ENCODE results near the gene LALBA.

LALBA gene

DNA sequence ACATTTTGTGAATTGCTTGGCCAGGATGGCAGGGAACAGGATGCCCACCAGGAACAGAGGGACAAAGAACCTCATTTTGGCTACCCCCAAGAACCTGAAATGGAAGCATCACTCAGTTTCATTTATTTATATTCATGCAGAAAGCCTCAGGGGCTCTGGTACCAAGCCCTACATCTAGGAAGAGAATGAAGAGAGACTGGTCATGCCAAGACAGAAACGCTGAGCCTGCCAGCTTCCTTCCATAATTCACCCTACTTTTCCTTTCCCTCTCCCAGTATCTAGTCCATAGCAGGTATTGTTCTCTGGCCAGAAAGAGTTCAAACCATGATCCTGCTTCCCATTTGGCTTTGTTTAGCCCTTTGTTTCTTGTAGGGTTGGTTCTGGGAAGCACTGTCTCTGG, at the start of gene LALBA:
LALBA (minus strand) TSS at position 101 of the 400 bp plus-strand sequence; CDS start at position 75, 26 bp downstream.
- Mint-ChIP-seq H3K9me3 (no peaks in the 10 kb centered on the region), H3K27me3 (ENCODE audit: low read depth) (peaks cover 15% of the 10 kb centered on the region)

GRCh38 chr12:48618541-48618940, 48.7 kb upstream of the LALBA start:
- Mint-ChIP-seq H3K9me3 (no peaks in the 10 kb centered on the region), H3K27me3 (ENCODE audit: low read depth) (peaks cover 35% of the 10 kb centered on the region), H3K4me3 (no peak overlapping the region), H3K36me3 (ENCODE audit: low read depth) (no peaks in the 10 kb centered on the region), H3K27ac (no peak overlapping the region), H3K4me1 (ENCODE audit: low read depth) (no peaks in the 10 kb centered on the region)

More for the DNA sequence above, at the start of gene LALBA:
- no peak within 1 kb of the TSS for H3K27ac Mint-ChIP-seq
- H3K4me3 Mint-ChIP-seq, result no peak within 1 kb of the TSS
- H3K4me1 Mint-ChIP-seq (ENCODE audit: low read depth), result no peaks in the 10 kb centered on the region
- no peaks in the 10 kb centered on the region for H3K36me3 Mint-ChIP-seq (ENCODE audit: low read depth)

- H3K27ac Mint-ChIP-seq, result no peak overlapping the region
- peaks cover 37% of the 10 kb centered on the region for H3K27me3 Mint-ChIP-seq (ENCODE audit: low read depth)
- H3K36me3 Mint-ChIP-seq (ENCODE audit: low read depth), result no peaks in the 10 kb centered on the region
- H3K4me3 Mint-ChIP-seq, result no peak overlapping the region
- H3K9me3 Mint-ChIP-seq, result peaks cover 8% of the 10 kb centered on the region
- H3K4me1 Mint-ChIP-seq (ENCODE audit: low read depth), result no peaks in the 10 kb centered on the region
Observed at GRCh38 chr12:48615681-48616080, 45.8 kb upstream of the LALBA start.

- H3K27ac Mint-ChIP-seq, result no peak overlapping the region
- peaks cover 35% of the 10 kb centered on the region for H3K27me3 Mint-ChIP-seq (ENCODE audit: low read depth)
- no peaks in the 10 kb centered on the region for H3K4me1 Mint-ChIP-seq (ENCODE audit: low read depth)
- H3K9me3 Mint-ChIP-seq, result peaks cover 8% of the 10 kb centered on the region
- H3K36me3 Mint-ChIP-seq (ENCODE audit: low read depth), result no peaks in the 10 kb centered on the region
- H3K4me3 Mint-ChIP-seq, result no peak overlapping the region
Observed at GRCh38 chr12:48613321-48613720, 43.5 kb upstream of the LALBA start.

DNA sequence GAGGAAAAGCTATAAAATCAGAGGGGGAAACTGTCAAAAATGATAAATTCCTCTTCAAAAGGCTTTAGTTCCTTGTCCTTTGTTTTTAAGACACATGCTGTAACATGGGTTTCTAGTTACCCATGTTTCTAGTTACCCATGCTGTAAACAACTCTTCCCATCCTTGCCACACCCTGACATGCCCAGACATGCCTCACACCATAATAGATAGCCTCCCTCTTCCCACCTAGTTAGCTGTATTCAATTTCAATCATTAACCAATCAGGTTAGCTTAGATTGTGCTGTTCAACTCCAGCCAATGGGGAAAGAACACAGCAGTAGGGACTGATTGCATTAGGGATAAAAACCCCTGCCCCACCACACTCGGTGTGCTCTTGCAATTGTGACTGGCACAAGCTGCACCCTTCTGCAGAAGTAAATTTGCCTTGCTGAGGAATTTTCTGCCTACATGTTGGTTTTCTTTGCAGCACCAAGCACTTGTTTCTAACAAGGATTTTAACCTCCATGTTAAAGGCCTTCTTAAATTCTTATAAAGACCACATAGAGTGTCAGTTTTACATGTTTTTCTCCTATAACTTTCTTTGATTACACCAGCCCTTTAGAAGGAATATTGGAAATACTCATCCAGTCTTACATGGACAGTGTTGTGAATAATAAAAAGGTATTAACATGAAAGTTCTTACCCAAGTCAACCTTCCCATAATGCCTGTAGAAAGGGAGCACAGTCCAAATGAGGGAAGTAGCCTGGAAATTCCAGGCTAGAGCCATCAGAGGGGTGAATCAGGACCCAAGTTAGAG, 32.5 kb upstream of the LALBA start:
- Mint-ChIP-seq H3K36me3 (ENCODE audit: low read depth) (peaks cover 5% of the 10 kb centered on the region), H3K9me3 (peaks cover 27% of the 10 kb centered on the region), H3K27me3 (ENCODE audit: low read depth) (peaks cover 6% of the 10 kb centered on the region), H3K4me3 (no peak overlapping the region), H3K27ac (no peak overlapping the region), H3K4me1 (ENCODE audit: low read depth) (no peaks in the 10 kb centered on the region)

DNA sequence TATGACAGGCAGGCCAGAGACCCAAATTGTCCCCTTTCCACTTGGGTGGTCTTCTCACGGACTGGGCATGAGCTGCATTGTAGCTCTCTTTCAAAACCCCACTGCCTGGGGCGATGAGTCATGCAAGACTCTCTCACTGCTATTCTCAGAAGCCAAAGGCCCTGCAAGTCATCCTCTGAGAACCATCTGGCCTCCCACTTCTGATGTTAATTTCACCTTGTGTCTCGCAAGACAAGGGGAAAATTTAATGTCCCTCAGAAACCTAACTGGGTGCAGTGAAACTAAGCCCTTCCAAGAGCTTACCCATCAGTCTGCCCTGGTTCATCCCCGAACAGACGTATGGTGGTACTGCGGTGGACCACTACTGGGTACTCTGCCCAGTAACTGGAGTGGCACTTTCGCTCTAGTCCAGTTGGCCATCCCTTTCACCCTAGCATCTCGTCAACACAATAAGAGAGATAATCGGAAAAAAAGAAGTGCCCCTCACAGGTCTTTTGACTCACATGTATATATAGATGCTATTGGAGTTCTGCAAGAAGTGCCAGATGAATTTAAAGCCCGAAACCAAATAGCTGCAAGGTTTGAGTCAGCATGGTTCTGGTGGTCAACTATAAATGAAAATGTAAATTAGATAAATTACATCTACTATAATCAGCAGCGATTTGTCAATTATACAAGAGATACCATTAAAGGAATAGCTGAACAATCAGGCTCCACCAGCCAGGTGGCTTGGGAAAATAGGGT, 31.3 kb upstream of the LALBA start:
- H3K36me3 Mint-ChIP-seq (ENCODE audit: low read depth), result peaks cover 5% of the 10 kb centered on the region
- H3K9me3 Mint-ChIP-seq, result peaks cover 18% of the 10 kb centered on the region
- H3K4me3 Mint-ChIP-seq, result no peak overlapping the region
- no peak overlapping the region for H3K27ac Mint-ChIP-seq
- no peaks in the 10 kb centered on the region for H3K4me1 Mint-ChIP-seq (ENCODE audit: low read depth)
- peaks cover 6% of the 10 kb centered on the region for H3K27me3 Mint-ChIP-seq (ENCODE audit: low read depth)

DNA sequence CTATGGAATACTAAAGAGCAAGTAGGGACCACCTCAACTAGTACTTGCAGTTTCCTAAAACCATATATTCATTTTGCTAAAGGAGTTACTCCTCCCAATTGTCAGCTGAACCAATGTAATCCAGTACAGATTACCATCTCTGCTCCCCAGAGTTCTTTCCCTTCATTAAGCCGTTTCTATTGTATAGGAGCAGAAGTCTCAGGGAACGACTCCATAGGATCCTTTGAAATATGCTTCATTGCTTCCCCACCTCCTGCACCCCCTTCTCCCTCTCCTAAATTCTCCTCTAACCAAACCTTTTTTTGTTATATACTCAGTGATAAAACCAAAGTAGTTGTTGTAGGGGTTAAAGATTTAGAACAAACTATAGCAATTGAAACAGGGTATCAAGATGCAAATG, 30.7 kb upstream of the LALBA start:
- Mint-ChIP-seq H3K36me3 (ENCODE audit: low read depth) (peaks cover 5% of the 10 kb centered on the region), H3K4me3 (no peak overlapping the region), H3K4me1 (ENCODE audit: low read depth) (no peaks in the 10 kb centered on the region), H3K9me3 (peaks cover 17% of the 10 kb centered on the region), H3K27ac (no peak overlapping the region), H3K27me3 (ENCODE audit: low read depth) (peaks cover 6% of the 10 kb centered on the region)

DNA sequence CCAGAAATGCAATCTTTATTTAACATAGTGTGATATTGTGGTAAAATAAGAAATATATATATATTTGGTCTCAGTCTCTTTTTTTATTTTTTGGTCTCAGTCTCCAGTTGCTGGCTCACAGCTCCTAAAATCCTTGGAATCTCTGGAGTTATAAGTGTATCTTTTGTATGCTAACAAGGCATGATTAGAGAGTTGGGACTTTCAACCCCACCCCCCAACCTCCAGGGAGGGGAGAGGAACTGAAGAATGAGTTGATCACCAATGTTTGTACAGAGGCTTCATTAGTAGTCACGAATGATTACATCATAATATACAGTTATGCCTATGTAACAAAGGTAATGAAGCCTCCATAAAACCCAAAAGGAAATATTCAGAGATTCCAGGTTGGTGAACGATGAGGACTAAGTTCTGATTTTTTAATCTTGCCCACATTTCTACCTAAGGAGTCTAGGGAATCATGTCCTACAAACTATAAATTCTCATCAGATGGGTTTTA, 22.8 kb upstream of the LALBA start:
- Mint-ChIP-seq H3K27ac (no peak overlapping the region), H3K27me3 (ENCODE audit: low read depth) (peaks cover 18% of the 10 kb centered on the region), H3K4me3 (no peak overlapping the region), H3K4me1 (ENCODE audit: low read depth) (no peaks in the 10 kb centered on the region), H3K9me3 (peaks cover 3% of the 10 kb centered on the region), H3K36me3 (ENCODE audit: low read depth) (no peaks in the 10 kb centered on the region)

DNA sequence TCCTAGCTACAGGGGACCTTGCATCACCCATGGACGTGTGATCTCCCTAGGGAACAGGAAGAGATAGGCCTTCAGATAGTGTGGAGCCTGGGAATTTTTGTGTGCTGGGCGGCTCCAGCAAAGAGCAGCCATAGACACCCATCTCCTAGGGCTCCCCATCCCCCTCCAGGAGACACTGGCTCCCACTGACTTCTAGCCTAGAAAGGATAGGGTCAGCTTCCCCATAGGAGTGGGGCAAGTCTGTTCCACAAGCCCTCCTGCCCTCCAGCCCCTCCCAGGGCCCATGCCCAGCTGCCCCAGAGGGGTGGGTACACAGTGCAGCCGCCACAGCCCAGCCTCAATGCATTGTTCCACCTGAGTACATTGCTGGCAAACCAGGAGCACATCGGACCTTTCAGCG, 16.5 kb upstream of the LALBA start:
- H3K27me3 Mint-ChIP-seq (ENCODE audit: low read depth), result peaks cover 21% of the 10 kb centered on the region
- no peak overlapping the region for H3K27ac Mint-ChIP-seq
- H3K9me3 Mint-ChIP-seq, result no peaks in the 10 kb centered on the region
- no peak overlapping the region for H3K4me3 Mint-ChIP-seq
- H3K36me3 Mint-ChIP-seq (ENCODE audit: low read depth), result no peaks in the 10 kb centered on the region
- H3K4me1 Mint-ChIP-seq (ENCODE audit: low read depth), result no peaks in the 10 kb centered on the region

- Mint-ChIP-seq H3K4me1 (ENCODE audit: low read depth) (no peaks in the 10 kb centered on the region), H3K4me3 (no peak overlapping the region), H3K27me3 (ENCODE audit: low read depth) (peaks cover 20% of the 10 kb centered on the region), H3K9me3 (no peaks in the 10 kb centered on the region), H3K36me3 (ENCODE audit: low read depth) (no peaks in the 10 kb centered on the region), H3K27ac (no peak overlapping the region)
Observed at GRCh38 chr12:48583728-48584127, 13.9 kb upstream of the LALBA start.

DNA sequence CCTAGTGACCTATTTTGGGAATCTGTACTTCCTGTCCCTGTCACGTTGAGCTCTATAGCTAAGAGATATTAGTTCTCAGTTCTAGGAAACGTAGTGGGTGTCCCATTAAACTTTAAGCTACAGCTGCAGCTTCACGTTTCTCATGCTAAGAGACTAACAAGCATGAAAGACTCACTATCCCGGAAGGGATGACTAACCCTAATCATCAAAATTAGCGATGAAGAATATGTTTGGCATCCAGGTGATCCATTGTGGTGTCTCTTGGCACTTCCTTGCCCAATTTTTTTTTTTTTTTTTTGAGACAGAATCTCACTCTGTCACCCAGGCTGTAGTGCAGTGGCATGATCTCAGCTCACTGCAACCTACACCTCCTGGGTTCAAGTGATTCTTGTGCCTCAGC, 11.0 kb upstream of the LALBA start:
- no peaks in the 10 kb centered on the region for H3K9me3 Mint-ChIP-seq
- H3K27ac Mint-ChIP-seq, result no peak overlapping the region
- no peaks in the 10 kb centered on the region for H3K36me3 Mint-ChIP-seq (ENCODE audit: low read depth)
- H3K4me1 Mint-ChIP-seq (ENCODE audit: low read depth), result no peaks in the 10 kb centered on the region
- peaks cover 9% of the 10 kb centered on the region for H3K27me3 Mint-ChIP-seq (ENCODE audit: low read depth)
- H3K4me3 Mint-ChIP-seq, result no peak overlapping the region

DNA sequence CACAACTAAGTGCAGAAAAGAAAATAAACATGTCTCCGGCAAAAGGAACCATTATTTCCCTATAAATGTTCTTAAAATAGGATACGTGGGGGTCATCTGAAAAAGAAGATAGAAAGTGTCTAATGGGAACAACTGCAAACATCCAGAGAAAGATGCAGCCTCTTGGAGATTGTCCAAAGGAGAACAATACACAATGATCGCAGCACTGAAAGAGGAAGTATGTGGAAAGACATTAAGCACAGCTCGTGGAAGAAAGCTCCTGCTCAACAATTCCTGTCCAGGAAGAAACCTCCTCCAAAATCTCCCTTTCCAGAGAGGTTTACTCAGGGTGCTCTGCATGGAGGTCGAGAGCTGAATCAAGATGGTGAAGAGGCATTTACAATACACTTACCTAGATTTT, 2.5 kb upstream of the LALBA start:
- H3K27me3 Mint-ChIP-seq (ENCODE audit: low read depth), result peaks cover 14% of the 10 kb centered on the region
- no peaks in the 10 kb centered on the region for H3K9me3 Mint-ChIP-seq
- H3K27ac Mint-ChIP-seq, result no peak overlapping the region
- H3K4me3 Mint-ChIP-seq, result no peak overlapping the region
- no peaks in the 10 kb centered on the region for H3K36me3 Mint-ChIP-seq (ENCODE audit: low read depth)
- no peaks in the 10 kb centered on the region for H3K4me1 Mint-ChIP-seq (ENCODE audit: low read depth)

GRCh38 chr12:48567731-48568130, 2.1 kb downstream of the LALBA start:
- Mint-ChIP-seq H3K36me3 (ENCODE audit: low read depth) (no peaks in the 10 kb centered on the region), H3K27me3 (ENCODE audit: low read depth) (peaks cover 8% of the 10 kb centered on the region), H3K27ac (no peak overlapping the region), H3K9me3 (no peaks in the 10 kb centered on the region), H3K4me1 (ENCODE audit: low read depth) (no peaks in the 10 kb centered on the region), H3K4me3 (no peak overlapping the region)

DNA sequence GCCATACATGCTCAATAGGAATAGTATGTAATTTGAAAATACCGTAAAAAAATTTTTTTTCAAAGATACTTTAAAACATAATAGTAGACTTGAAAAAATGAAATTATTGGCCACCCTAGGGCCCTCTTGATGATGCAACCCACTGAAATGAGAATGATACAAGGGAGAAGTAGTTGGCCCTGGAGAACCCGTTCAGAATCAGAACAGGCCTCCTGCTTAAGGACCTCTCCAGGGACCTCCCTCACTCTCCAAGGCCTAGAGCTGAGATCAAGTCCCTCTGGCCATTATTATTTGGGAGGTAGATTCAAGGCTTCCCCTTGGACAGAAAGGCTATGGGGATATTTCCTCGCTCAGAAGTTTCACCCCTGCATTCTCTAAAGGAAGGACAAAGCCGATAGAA, 11.9 kb downstream of the LALBA start:
- no peaks in the 10 kb centered on the region for H3K9me3 Mint-ChIP-seq
- H3K4me3 Mint-ChIP-seq, result no peak overlapping the region
- peaks cover 6% of the 10 kb centered on the region for H3K27me3 Mint-ChIP-seq (ENCODE audit: low read depth)
- no peaks in the 10 kb centered on the region for H3K4me1 Mint-ChIP-seq (ENCODE audit: low read depth)
- no peak overlapping the region for H3K27ac Mint-ChIP-seq
- H3K36me3 Mint-ChIP-seq (ENCODE audit: low read depth), result no peaks in the 10 kb centered on the region

GRCh38 chr12:48556631-48557030, 13.2 kb downstream of the LALBA start:
- Mint-ChIP-seq H3K27ac (no peak overlapping the region), H3K27me3 (ENCODE audit: low read depth) (peaks cover 6% of the 10 kb centered on the region), H3K4me3 (no peak overlapping the region), H3K9me3 (peaks cover 3% of the 10 kb centered on the region), H3K36me3 (ENCODE audit: low read depth) (no peaks in the 10 kb centered on the region), H3K4me1 (ENCODE audit: low read depth) (no peaks in the 10 kb centered on the region)
